WI38 (cell line): ENCODE data around the gene LZIC.

Source experiments
- H3K4me3 ChIP-seq: 2 replicates; pipeline ENCODE4 v1.5.1; 2011; ENCODE audit warnings: low read depth, mild to moderate bottlenecking, control low read depth, low read length
- TF ChIP-seq, protein P1 (sequence below): IDR thresholded peaks from 2 replicates; pipeline ENCODE4 v1.5.1; 2012; ENCODE audit warnings: low read depth, mild to moderate bottlenecking, control low read depth, low read length

The LZIC gene

DNA sequence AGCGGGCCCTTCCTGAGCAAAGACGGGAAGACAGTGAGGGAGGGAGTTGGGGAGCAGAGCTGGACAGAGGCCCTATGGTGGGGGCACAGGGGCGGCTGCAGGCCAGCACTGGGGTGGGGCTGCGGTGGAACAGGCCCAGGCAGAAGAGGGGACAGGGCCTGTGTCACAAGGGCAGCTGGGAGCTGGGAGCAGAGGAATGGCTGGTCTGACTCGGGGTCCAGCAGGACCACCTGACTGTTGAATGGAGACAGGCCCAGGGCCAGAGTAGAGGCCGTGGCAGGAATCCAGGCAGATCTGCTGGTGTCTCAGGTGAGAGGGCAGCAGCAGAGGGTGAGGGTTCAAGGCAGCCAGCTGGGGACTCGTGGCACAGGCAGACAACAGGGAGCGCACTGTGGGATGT lies 58.4 kb downstream of the LZIC start:
- TF ChIP-seq, protein P1, sequence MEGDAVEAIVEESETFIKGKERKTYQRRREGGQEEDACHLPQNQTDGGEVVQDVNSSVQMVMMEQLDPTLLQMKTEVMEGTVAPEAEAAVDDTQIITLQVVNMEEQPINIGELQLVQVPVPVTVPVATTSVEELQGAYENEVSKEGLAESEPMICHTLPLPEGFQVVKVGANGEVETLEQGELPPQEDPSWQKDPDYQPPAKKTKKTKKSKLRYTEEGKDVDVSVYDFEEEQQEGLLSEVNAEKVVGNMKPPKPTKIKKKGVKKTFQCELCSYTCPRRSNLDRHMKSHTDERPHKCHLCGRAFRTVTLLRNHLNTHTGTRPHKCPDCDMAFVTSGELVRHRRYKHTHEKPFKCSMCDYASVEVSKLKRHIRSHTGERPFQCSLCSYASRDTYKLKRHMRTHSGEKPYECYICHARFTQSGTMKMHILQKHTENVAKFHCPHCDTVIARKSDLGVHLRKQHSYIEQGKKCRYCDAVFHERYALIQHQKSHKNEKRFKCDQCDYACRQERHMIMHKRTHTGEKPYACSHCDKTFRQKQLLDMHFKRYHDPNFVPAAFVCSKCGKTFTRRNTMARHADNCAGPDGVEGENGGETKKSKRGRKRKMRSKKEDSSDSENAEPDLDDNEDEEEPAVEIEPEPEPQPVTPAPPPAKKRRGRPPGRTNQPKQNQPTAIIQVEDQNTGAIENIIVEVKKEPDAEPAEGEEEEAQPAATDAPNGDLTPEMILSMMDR, result no peak
- H3K4me3 ChIP-seq, result no peak overlapping the region

DNA sequence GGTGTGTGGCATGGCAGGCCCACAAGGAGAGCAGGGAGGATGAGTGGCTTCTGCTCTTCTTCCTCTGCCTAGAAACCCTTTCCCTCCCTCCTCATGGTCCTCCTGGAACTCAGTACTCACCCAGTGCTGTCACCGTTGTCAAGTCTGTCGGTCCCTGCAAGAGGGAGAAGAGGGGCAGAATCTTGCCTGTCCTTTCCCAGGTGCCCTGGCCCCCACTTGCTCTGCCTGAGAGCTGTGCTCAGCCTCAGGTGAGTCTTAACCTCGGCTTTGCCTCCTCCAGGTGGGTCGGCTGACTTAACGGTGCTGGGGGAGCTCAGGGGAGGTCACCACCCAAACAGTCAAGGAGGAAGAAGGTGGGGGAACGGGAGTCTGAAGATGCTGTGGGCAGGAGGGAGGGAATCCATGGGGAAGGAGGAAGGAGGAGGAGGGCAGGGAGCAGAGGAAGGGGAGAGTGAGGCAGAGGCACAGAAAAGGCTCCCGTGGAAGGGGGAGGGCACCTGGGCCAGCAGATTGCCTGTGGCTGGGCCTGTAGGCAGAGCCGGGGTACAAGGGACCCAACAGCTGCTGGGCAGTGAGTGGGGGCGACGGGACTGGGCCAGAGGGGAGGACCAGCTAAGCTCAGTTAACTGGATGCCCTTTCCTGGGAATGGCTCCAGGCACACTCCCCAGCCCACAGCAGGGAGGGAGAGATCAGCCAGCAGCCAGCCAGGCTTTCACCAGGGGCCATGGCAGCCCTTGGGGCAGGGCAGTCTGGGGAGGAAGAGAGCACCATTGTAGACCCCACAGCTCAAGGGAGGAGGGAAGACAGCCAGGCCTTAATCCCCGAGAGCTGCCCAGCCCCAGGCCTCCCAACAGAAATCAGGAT lies 59.4 kb downstream of the LZIC start:
- H3K4me3 ChIP-seq, result no peak overlapping the region
- TF ChIP-seq, protein P1, result no peak

DNA sequence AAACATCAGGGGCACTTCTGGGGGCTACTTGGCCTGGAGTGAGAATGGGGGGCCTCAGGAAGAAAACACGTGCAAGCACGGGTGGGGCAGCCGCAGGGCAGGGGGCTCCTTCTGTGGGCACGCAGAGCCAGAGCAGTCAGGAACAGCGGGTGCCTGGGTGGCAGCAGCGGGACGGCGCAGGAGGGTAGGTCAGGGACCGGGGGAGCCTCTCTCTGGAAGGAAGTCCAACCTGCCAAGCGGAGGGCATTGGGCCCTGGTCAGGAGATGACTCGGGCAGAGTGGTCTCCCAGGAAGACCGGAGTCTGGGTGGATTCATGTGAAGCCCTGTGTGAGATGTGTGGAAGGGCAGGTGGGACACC lies 60.3 kb downstream of the LZIC start:
- TF ChIP-seq, protein P1, result no peak
- H3K4me3 ChIP-seq, result no peak overlapping the region

DNA sequence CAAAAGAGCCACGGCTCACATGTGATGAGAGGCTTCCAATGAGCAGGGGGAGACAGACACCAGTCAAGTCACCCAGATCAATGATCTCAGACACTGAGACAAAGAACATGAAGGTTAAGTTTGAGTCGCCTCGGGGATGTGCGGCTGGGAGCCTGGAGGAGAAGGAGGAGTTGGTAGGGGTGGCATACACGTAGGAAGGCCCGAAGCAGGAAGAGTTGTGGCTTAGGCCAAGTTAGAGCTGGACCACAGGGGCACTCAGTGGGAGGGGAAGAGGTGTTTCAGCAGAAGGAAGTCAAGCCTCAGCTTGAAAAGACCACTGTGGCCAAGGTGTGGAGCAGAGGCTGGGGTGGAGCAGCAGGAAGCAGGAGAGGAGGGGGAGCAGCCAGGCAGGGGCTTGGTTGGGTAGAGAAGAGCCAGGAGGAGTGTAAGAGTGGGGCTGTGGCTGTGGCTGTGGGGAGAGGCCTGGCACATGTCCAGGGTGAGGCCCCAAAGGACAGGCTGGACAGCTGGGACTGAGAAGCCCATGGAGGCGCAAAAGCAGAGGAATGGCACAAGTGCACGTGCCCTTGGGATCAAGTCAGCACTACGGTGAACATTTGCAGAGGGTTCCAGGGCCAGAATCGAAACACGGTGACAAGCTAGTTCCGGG lies 60.8 kb downstream of the LZIC start:
- no peak overlapping the region for H3K4me3 ChIP-seq
- TF ChIP-seq, protein P1, result no peak

DNA sequence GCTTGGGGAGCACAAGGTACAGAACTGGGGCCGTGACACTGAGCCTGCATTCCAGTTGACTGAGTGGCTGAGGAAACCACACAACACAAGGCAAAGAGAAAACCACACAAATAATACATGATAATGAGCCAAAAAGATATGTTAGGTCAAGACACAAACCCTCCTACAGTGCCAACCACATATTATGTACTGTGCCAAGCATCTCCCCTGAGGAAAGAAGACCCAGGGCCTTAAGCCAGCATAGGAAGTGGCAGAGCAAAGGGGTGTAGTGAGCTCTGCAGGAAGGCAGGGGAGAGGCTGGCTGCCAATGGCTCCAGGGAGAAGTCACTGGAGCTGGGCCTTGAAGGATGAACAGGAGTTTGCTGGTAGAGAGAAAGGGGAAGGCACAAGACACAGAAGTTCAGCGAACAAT lies 61.3 kb downstream of the LZIC start:
- TF ChIP-seq, protein P1, result no peak
- no peak overlapping the region for H3K4me3 ChIP-seq
